ENCODE measurements around the gene ZNF786.
"Not testable (repeated sequence)": the region's sequence is repeated elsewhere in the genome, so short reads cannot be mapped to it uniquely, and the experiment has no call there.

- TF ChIP-seq CTCF, POLR2A, POLR2AphosphoS5 (IDR thresholded peaks at IDR 0.05): not testable (repeated sequence)
These were observed 51.9 kb downstream of the ZNF786 start for GRCh38 chr7:149038641-149039040.

Measured in prostate gland (tissue), 2 donors.